Esophagus squamous epithelium (tissue), 4 donors: Measurements from ENCODE around the gene S100A8.

Experiments used
- POLR2A ChIP-seq, 4 donors: fragments of 450-650 bp; IDR thresholded peaks; one replicate each; pipeline ENCODE4 v1.6.1; 2017; ENCODE audit warnings: antibody characterized with exemption in 4 of 4, mild to moderate bottlenecking in 4 of 4, moderate library complexity in 3 of 4
- TF ChIP-seq, protein P1 (sequence below), 6 experiments: fragments of 450-650 bp in 4 of 6; fragments of 200-600 bp in 2 of 6; sonication (generic) in 2 of 6; IDR thresholded peaks; one replicate each; pipeline ENCODE4 v1.5.1; 2016 to 2019; ENCODE audit warnings: antibody characterized with exemption in 6 of 6, mild to moderate bottlenecking in 4 of 6, moderate library complexity in 4 of 6

DNA sequence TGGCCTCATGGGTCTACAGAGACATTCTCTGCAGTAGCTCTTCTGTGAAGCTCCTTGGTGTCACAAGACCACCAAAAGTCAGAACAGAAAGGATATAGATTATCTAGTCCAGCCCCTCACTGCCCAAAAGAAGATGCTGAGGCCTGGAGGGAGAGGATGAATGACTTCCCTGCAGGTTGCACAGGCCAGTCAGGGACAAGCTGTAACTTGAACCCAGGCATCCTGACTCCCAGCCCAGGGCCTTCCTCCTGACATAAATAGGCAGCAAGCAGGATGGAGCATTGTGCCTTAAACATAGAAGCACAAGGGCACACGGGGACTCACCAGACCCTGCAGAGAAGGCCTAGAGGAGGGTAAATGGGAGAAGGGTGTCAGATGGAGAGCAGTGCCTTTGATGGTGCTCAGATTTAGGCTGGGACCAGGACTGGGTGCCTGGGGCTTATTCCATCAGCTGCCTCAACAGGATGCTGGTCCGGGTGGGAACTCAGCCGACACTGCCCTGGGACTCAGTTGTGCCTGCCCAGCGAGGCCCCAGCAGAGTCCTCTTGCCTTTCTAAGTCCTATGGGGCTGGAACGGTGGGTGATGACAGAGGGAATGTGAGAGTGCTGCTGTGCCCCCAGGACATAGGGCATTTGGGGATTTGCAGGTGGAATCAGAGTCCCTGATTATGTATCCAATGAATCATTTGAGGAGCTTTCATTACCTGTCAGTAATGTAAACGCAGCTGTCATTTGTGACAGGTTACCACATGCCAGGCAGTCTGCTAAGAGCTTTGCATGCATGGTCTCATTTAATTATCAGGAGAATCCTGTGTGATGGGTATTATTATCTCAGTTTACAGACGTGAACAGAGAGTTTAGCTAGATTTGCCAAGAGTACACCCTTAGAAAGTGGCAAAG lies 38.6 kb upstream of the S100A8 start:
- TF ChIP-seq, protein P1, sequence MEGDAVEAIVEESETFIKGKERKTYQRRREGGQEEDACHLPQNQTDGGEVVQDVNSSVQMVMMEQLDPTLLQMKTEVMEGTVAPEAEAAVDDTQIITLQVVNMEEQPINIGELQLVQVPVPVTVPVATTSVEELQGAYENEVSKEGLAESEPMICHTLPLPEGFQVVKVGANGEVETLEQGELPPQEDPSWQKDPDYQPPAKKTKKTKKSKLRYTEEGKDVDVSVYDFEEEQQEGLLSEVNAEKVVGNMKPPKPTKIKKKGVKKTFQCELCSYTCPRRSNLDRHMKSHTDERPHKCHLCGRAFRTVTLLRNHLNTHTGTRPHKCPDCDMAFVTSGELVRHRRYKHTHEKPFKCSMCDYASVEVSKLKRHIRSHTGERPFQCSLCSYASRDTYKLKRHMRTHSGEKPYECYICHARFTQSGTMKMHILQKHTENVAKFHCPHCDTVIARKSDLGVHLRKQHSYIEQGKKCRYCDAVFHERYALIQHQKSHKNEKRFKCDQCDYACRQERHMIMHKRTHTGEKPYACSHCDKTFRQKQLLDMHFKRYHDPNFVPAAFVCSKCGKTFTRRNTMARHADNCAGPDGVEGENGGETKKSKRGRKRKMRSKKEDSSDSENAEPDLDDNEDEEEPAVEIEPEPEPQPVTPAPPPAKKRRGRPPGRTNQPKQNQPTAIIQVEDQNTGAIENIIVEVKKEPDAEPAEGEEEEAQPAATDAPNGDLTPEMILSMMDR (IDR thresholded peaks at IDR 0.05), result no peak
- no peak for TF ChIP-seq POLR2A (IDR thresholded peaks at IDR 0.05)
